GM23248 (cell line): ENCODE data around the gene GPR50. TPM values are rescaled to one million over a fixed set of nuclear protein-coding genes. Genes with fewer than 3 reads are reported as not detected.

ENCODE experiments used
- DNase-seq: peaks from one replicate; pipeline ENCODE4 v3.0.0-alpha.2; 2015
- H2AFZ ChIP-seq: fragments of 200-600 bp; sonication (generic); 2 replicates; pipeline ENCODE4 v1.6.1; 2016; ENCODE audit warnings: antibody characterized with exemption
- H3F3A ChIP-seq: fragments of 200-600 bp; sonication (generic); 2 replicates; pipeline ENCODE4 v1.6.1; 2016; ENCODE audit warnings: mild to moderate bottlenecking, antibody characterized with exemption, mixed run types; ENCODE audit not compliant: insufficient read depth
- H3K27ac ChIP-seq: fragments of 200-600 bp; sonication (generic); 2 replicates; pipeline ENCODE4 v1.5.1; 2016; ENCODE audit warnings: mild to moderate bottlenecking
- H3K27me3 ChIP-seq: fragments of 200-600 bp; sonication (generic); replicated peaks from 2 replicates; pipeline ENCODE4 v1.6.1; 2016; ENCODE audit warnings: mild to moderate bottlenecking; ENCODE audit not compliant: insufficient read depth
- H3K36me3 ChIP-seq: fragments of 200-600 bp; sonication (generic); 2 replicates; pipeline ENCODE4 v1.6.1; 2016; ENCODE audit warnings: low read depth, mild to moderate bottlenecking
- H3K4me1 ChIP-seq: fragments of 200-600 bp; sonication (generic); 2 replicates; pipeline ENCODE4 v1.6.1; 2016; ENCODE audit warnings: mild to moderate bottlenecking; ENCODE audit not compliant: insufficient read depth
- H3K4me2 ChIP-seq: fragments of 200-600 bp; sonication (generic); one replicate; pipeline ENCODE4 v1.6.1; 2016; ENCODE audit warnings: mild to moderate bottlenecking; ENCODE audit not compliant: unreplicated experiment
- H3K4me3 ChIP-seq: fragments of 200-600 bp; sonication (generic); 2 replicates; pipeline ENCODE4 v1.5.1; 2016; ENCODE audit warnings: mild to moderate bottlenecking
- H3K79me2 ChIP-seq: fragments of 200-600 bp; sonication (generic); 2 replicates; pipeline ENCODE4 v1.6.1; 2016; ENCODE audit warnings: mild to moderate bottlenecking; ENCODE audit not compliant: insufficient read depth
- H3K9ac ChIP-seq: fragments of 200-600 bp; sonication (generic); 2 replicates; pipeline ENCODE4 v1.6.1; 2016; ENCODE audit warnings: mild to moderate bottlenecking
- H3K9me2 ChIP-seq: fragments of 200-600 bp; sonication (generic); 2 replicates; pipeline ENCODE4 v1.6.1; 2016; ENCODE audit warnings: mixed run types, mild to moderate bottlenecking, moderate library complexity; ENCODE audit not compliant: insufficient read depth
- H3K9me3 ChIP-seq: fragments of 200-600 bp; sonication (generic); one replicate; pipeline ENCODE4 v1.6.1; 2017; ENCODE audit warnings: low read depth
- H4K20me1 ChIP-seq: fragments of 200-600 bp; sonication (generic); 2 replicates; pipeline ENCODE4 v1.6.0; 2016; ENCODE audit not compliant: insufficient read depth
- EZH2 ChIP-seq: fragments of 200-600 bp; sonication (generic); IDR thresholded peaks from 2 replicates; pipeline ENCODE4 v1.6.1; 2018; ENCODE audit warnings: antibody characterized with exemption, mild to moderate bottlenecking; ENCODE audit not compliant: insufficient read depth, poor library complexity, severe bottlenecking
- EZH2phosphoT487 ChIP-seq: fragments of 200-600 bp; sonication (generic); IDR thresholded peaks from 2 replicates; pipeline ENCODE4 v1.6.1; 2018; ENCODE audit warnings: antibody characterized with exemption, moderate library complexity, mild to moderate bottlenecking, low read depth; ENCODE audit not compliant: insufficient read depth
- WGBS, 2 experiments: methylation state at CpG; one replicate each; pipeline ENCODE4 v1.1.6; 2015 to 2017; ENCODE audit warnings: low lambda C conversion rate in 2 of 2, low coverage in 1 of 2; ENCODE audit errors: missing lambda C conversion rate in 2 of 2; 5-methylcytosine and 5-hydroxymethylcytosine counted together
- in situ Hi-C: fragments of 300-500 bp; cut with MboI; formaldehyde crosslinking; loops from 2 replicates; pipeline ENCODE4 v1.15.0; 2020
- microRNA-seq: library from miRNA; unstranded; fragments of <30 nt; microRNA quantifications from one replicate; pipeline ENCODE4, GENCODE V29; 2016; ENCODE audit warnings: borderline number of aligned reads
- polyA plus RNA-seq: library from polyadenylated mRNA; unstranded; fragments of >200 nt; fragmentation: Nextera tagmentation; extraction: Ambion mirVana; gene quantifications from 2 replicates; pipeline ENCODE4 v1.2.1, GENCODE V29; 2016
- small RNA-seq: library from RNA; depleted of rRNA; stranded (forward); fragments of <200 nt; gene quantifications from one replicate; pipeline ENCODE3, GENCODE V24; 2014; ENCODE audit warnings: low read depth, low replicate concordance
- total RNA-seq: library from RNA; depleted of rRNA; stranded (reverse); fragments of >200 nt; shearing (Covaris generic); gene quantifications from 2 replicates; pipeline ENCODE4 v1.2.3, GENCODE V29; 2014; rRNA removed

Gene GPR50
- total and polyA plus RNA-seq, 2 experiments from 2014 or later = not detected

DNA sequence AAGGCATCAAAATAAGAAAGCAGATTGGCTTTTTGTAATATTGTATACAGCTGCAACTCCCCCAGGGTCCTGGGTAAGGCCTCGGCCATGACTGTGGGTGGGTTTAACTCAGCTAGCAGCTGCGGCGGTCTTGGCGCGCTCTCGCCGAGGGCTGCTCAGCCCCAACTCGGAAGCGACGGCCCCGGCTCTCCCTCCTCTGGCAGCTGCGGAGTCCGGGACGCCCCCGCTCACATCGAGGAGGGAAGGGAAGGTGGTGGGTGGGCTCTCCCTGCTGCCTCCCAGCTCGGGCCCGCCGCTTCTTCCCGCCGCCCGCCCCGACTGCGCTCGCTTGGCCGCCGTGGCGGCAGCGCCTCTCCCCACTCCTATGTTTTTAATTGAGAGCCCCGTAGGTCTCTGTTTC is 51.2 kb downstream of the GPR50 start:
- H3K9ac ChIP-seq = no peak overlapping the region
- H3K4me3 ChIP-seq = no peak overlapping the region
- H3K4me1 ChIP-seq = no peaks in the 10 kb centered on the region
- TF ChIP-seq EZH2 (no peak), EZH2phosphoT487 (no peak)
- no peak overlapping the region for H2AFZ ChIP-seq
- no peaks in the 10 kb centered on the region for H3K9me2 ChIP-seq
- H3K27me3 ChIP-seq = no peaks in the 10 kb centered on the region
- no peaks in the 10 kb centered on the region for H3F3A ChIP-seq
- H3K36me3 ChIP-seq = no peaks in the 10 kb centered on the region
- DNase-seq = no peak
- no peak overlapping the region for H3K4me2 ChIP-seq
- H3K27ac ChIP-seq = no peak overlapping the region
- 1 to 6% methylated on average over 14 to 24 of the region's 30 CpGs for WGBS, 2 experiments
- H4K20me1 ChIP-seq = no peaks in the 10 kb centered on the region
- no peaks in the 10 kb centered on the region for H3K9me3 ChIP-seq
- H3K79me2 ChIP-seq = no peaks in the 10 kb centered on the region
- in situ Hi-C loops = no loop called here

DNA sequence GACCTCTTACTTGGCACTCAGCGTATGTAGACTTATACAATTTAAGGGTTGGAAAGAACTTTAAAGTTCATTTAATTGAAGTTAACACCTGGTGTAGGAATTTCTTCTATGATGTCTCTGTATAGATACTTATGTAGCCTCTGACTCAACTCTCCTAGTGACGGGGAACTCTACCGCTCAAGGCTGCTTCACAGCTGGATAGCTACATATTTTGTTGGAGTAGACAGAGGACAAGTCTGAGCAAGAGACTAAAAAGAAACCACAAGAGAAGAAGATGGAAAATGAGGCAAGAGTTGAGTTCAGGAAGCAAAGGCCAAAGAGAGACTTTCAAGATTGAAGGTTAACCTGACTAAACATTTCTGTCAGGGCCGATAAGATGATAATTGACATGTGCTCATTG is 52.6 kb downstream of the GPR50 start:
- in situ Hi-C loops = no loop called here
- no peak overlapping the region for H3K4me3 ChIP-seq
- H3K27me3 ChIP-seq = no peaks in the 10 kb centered on the region
- no peaks in the 10 kb centered on the region for H3K4me1 ChIP-seq
- no peaks in the 10 kb centered on the region for H3K36me3 ChIP-seq
- no peak overlapping the region for H3K4me2 ChIP-seq
- H3K27ac ChIP-seq = no peak overlapping the region
- H3K9me2 ChIP-seq = no peaks in the 10 kb centered on the region
- DNase-seq = no peak
- WGBS, 2 experiments = 25 to 28% methylated on average over 4 of the region's 4 CpGs
- no peaks in the 10 kb centered on the region for H3K9me3 ChIP-seq
- no peaks in the 10 kb centered on the region for H4K20me1 ChIP-seq
- TF ChIP-seq EZH2 (no peak), EZH2phosphoT487 (no peak)
- H3K9ac ChIP-seq = no peak overlapping the region
- no peak overlapping the region for H2AFZ ChIP-seq
- H3K79me2 ChIP-seq = no peaks in the 10 kb centered on the region
- no peaks in the 10 kb centered on the region for H3F3A ChIP-seq

Small RNA genes within 50 kb of the gene (microRNA-seq; reads per million reads assigned to microRNA genes)
- not detected for gene MIR4330

Small RNA genes within 50 kb of the gene (small RNA-seq; reads per million reads assigned to genes)
- gene MIR4330 = not detected

Other genes with a start within 250 kb of the GPR50 start
- 6.5 and 12.1 TPM in 2 replicates for gene HMGB3, start 193.2 kb upstream of the GPR50 start, total RNA-seq
- 31.7 and 33.3 TPM in 2 replicates for gene HMGB3, start 193.2 kb upstream of the GPR50 start, polyA plus RNA-seq
- 65.6 and 65.9 TPM in 2 replicates for gene VMA21, start 220.6 kb downstream of the GPR50 start, total RNA-seq
- gene VMA21, start 220.6 kb downstream of the GPR50 start, polyA plus RNA-seq = 33.6 and 36.7 TPM in 2 replicates